Heart right ventricle (tissue), 16 donors: ENCODE results near the gene EHD1. TPM values are rescaled to one million over a fixed set of nuclear protein-coding genes. Genes with fewer than 3 reads are reported as not detected.

Source experiments
- ATAC-seq, 8 donors: fragments of 200-7000 bp; cut with Tn5 transposase; one replicate each; pipeline ENCODE4 v1.9.1; 2020; ENCODE audit warnings: mild to moderate bottlenecking in 8 of 8, moderate library complexity in 8 of 8, moderate number of reproducible peaks in 1 of 8
- DNase-seq, 2 donors: peaks; one replicate each; pipeline ENCODE4 v3.0.0-alpha.2; 2020
- H3K27ac ChIP-seq, 10 donors: fragments of 200-600 bp; sonication (generic) in 2 of 10; one replicate each; pipeline versions ENCODE4 v1.5.0 to v1.8.0; 2020 to 2022; ENCODE audit warnings: mild to moderate bottlenecking in 3 of 10
- H3K27me3 ChIP-seq, 7 donors: fragments of 200-600 bp; one replicate each; pipeline ENCODE4 v1.8.0; 2021 to 2022; ENCODE audit warnings: mild to moderate bottlenecking in 2 of 7
- H3K36me3 ChIP-seq, 9 donors: fragments of 200-600 bp; sonication (generic) in 1 of 9; one replicate each; pipeline versions ENCODE4 v1.5.0 to v1.8.0; 2020 to 2022; ENCODE audit warnings: mild to moderate bottlenecking in 2 of 9
- H3K4me1 ChIP-seq, 9 donors: fragments of 200-600 bp; sonication (generic) in 1 of 9; one replicate each; pipeline versions ENCODE4 v1.5.0 to v1.8.0; 2020 to 2022; ENCODE audit warnings: mild to moderate bottlenecking in 4 of 9
- H3K4me3 ChIP-seq, 10 donors: fragments of 200-600 bp; sonication (generic) in 2 of 10; one replicate each; pipeline versions ENCODE4 v1.5.0 to v1.8.0; 2020 to 2022; ENCODE audit warnings: mild to moderate bottlenecking in 7 of 10, moderate library complexity in 2 of 10
- H3K9me3 ChIP-seq, 11 donors: fragments of 200-600 bp in 10 of 11; sonication (generic) in 2 of 11; one replicate each; pipeline versions ENCODE4 v1.5.0 to v1.8.0; 2013 to 2022; ENCODE audit warnings: mild to moderate bottlenecking in 2 of 11, control low read depth in 1 of 11, moderate library complexity in 1 of 11
- CTCF ChIP-seq, 9 donors: fragments of 200-600 bp; sonication (generic) in 2 of 9; IDR thresholded peaks; one replicate each; pipeline versions ENCODE4 v1.5.0 to v1.8.0; 2021 to 2022; ENCODE audit warnings: antibody characterized with exemption in 9 of 9, mild to moderate bottlenecking in 5 of 9, moderate library complexity in 1 of 9
- WGBS, 2 donors: extraction: QIAGEN DNeasy Blood & Tissue Kit; methylation state at CpG; one replicate each; pipeline ENCODE4 v1.1.7; 2013; ENCODE audit warnings: inconsistent platforms in 1 of 2; 5-methylcytosine and 5-hydroxymethylcytosine counted together
- intact Hi-C, 10 donors: fragments of 100-400 bp; cut with DNase I; formaldehyde crosslinking; loops; one replicate each; pipeline versions ENCODE4 v1.11.1 to v1.14.2; 2022
- polyA plus RNA-seq, 2 donors: library from polyadenylated mRNA; stranded (reverse); fragments of 200-250 nt; gene quantifications; one replicate each; pipeline ENCODE4 v1.2.3, GENCODE V29; 2013
- total RNA-seq, 10 donors: library from RNA; stranded (reverse); fragmentation: NEBNext Ultra II Directional in 3 of 10; extraction: Animal tissue kit (Norgen Biotek cat#: 25700) in 3 of 10; gene quantifications; one replicate each; pipeline versions ENCODE4 v1.2.1 to v1.2.4, GENCODE V29; 2021 to 2023
- donor health status: Arrhythmogenic right ventricular cardiomyopathy.
- donor health status: ischemic (EF 13 %, LVEDD 7.1; RV severe dilation, severe dysfunction).
- donor health status: healthy with polysubstance abuse.
- donor health status: DM: no; HTN: yes; CAD: no.
- donor health status: DM: no; HTN: no; CAD: no.
- donor health status: ischemic (EF 25% LVEDD 6.9; RV normal size, moderate dysfunction).
- donor health status: ischemic (EF 25% LVEDD 5.7; RV mildly dilated, moderate dysfunction).
- donor health status: healthy.
- donor health status: DM: yes; HTN: yes; CAD: no.
- donor health status: Ischemic cardiomyopathy.
- donor health status: ischemic (EF 35%, LVEDD 5.7; RV mildly dilated, moderate dysfunction).
- donor health status: nonischemic (EF 11% LVEDD 7.7; RV severe dilation, severe dysfunction).
- donor health status: DM: yes; HTN: yes; CAD: no.
- donor health status: PGD.
- donor health status: ischemic (EF 29% LVEDD 5.4; RV normal size, mild dysfunction).
- donor health status: nonischemic (EF 23%, LVEDD 6.1; RV moderate dilation, normal function).

EHD1 gene
- total and polyA plus RNA-seq, 12 donors = 26.0 to 73.1 (median 41.1) TPM

GRCh38 chr11:64854157-64854533 lies 24.3 kb downstream of the EHD1 start:
- H3K27me3 ChIP-seq = no peaks in the 10 kb centered on the region
- peak overlapping the region; percentile 31 to 96 (median 87) for H3K27ac ChIP-seq
- peak overlapping the region in 8 of 10 donors; percentile 6 to 41 (median 19) for H3K4me3 ChIP-seq
- peaks cover 51 to 100% (median 100%) of the 10 kb centered on the region in 9 donors for H3K4me1 ChIP-seq
- ATAC-seq (no peak), DNase-seq (no peak)
- TF ChIP-seq CTCF (IDR thresholded peaks at IDR 0.05) = no peak
- no peaks in the 10 kb centered on the region for H3K9me3 ChIP-seq
- peaks cover 0 to 73% (median 9%) of the 10 kb centered on the region in 9 donors for H3K36me3 ChIP-seq
- WGBS, 2 donors = 91 to 93% methylated on average over 25 of the region's 25 CpGs
- intact Hi-C loops = loop anchor here in 2 of 10 donors (2.0 kb wide), 2 partner anchors 23 to 25 kb away; partner anchors contain the start of gene EHD1 (in 1 of the 2)

GRCh38 chr11:64853709-64854108 lies 24.7 kb downstream of the EHD1 start:
- Histone ChIP-seq H3K4me1 (peaks cover 51 to 100% (median 100%) of the 10 kb centered on the region in 9 donors), H3K36me3 (peaks cover 0 to 69% (median 9%) of the 10 kb centered on the region in 9 donors), H3K27ac (peak overlapping the region; percentile 36 to 96 (median 87)), H3K27me3 (no peaks in the 10 kb centered on the region), H3K9me3 (no peaks in the 10 kb centered on the region), H3K4me3 (peak overlapping the region in 8 of 10 donors; percentile 6 to 41 (median 19))
- ATAC-seq = no peak
- DNase-seq = no peak
- intact Hi-C loops = loop anchor here in 2 of 10 donors (2.0 kb wide), 2 partner anchors 23 to 25 kb away; partner anchors contain the start of gene EHD1 (in 1 of the 2)
- no peak for TF ChIP-seq CTCF (IDR thresholded peaks at IDR 0.05)
- 61 to 74% methylated on average over 24 to 27 of the region's 27 CpGs for WGBS, 2 donors

- peak overlapping the region; percentile 36 to 96 (median 87) for H3K27ac ChIP-seq
- no peaks in the 10 kb centered on the region for H3K27me3 ChIP-seq
- H3K9me3 ChIP-seq = no peaks in the 10 kb centered on the region
- intact Hi-C loops = no loop called here
- DNase-seq = no peak
- peaks cover 55 to 100% (median 100%) of the 10 kb centered on the region in 9 donors for H3K4me1 ChIP-seq
- 73 to 75% methylated on average over 24 of the region's 24 CpGs for WGBS, 2 donors
- peaks cover 0 to 61% (median 9%) of the 10 kb centered on the region in 9 donors for H3K36me3 ChIP-seq
- no peak for TF ChIP-seq CTCF (IDR thresholded peaks at IDR 0.05)
- H3K4me3 ChIP-seq = peak overlapping the region in 2 of 10 donors; percentile 6 to 20
- no peak for ATAC-seq
Observed at GRCh38 chr11:64852804-64853509, 25.5 kb downstream of the EHD1 start.

GRCh38 chr11:64851831-64852351 lies 26.5 kb downstream of the EHD1 start:
- TF ChIP-seq CTCF (IDR thresholded peaks at IDR 0.05) = no peak
- Histone ChIP-seq H3K27me3 (no peaks in the 10 kb centered on the region), H3K4me3 (no peak overlapping the region), H3K27ac (peak overlapping the region in 9 of 10 donors; percentile 62 to 96 (median 90)), H3K4me1 (peaks cover 57 to 100% (median 98%) of the 10 kb centered on the region in 9 donors), H3K36me3 (peaks cover 0 to 50% (median 9%) of the 10 kb centered on the region in 9 donors), H3K9me3 (no peaks in the 10 kb centered on the region)
- DNase-seq (no peak), ATAC-seq (no peak)
- intact Hi-C loops = no loop called here
- 82 to 84% methylated on average over 8 of the region's 8 CpGs for WGBS, 2 donors
